ENCODE results near the gene PLEKHA7.

DNA sequence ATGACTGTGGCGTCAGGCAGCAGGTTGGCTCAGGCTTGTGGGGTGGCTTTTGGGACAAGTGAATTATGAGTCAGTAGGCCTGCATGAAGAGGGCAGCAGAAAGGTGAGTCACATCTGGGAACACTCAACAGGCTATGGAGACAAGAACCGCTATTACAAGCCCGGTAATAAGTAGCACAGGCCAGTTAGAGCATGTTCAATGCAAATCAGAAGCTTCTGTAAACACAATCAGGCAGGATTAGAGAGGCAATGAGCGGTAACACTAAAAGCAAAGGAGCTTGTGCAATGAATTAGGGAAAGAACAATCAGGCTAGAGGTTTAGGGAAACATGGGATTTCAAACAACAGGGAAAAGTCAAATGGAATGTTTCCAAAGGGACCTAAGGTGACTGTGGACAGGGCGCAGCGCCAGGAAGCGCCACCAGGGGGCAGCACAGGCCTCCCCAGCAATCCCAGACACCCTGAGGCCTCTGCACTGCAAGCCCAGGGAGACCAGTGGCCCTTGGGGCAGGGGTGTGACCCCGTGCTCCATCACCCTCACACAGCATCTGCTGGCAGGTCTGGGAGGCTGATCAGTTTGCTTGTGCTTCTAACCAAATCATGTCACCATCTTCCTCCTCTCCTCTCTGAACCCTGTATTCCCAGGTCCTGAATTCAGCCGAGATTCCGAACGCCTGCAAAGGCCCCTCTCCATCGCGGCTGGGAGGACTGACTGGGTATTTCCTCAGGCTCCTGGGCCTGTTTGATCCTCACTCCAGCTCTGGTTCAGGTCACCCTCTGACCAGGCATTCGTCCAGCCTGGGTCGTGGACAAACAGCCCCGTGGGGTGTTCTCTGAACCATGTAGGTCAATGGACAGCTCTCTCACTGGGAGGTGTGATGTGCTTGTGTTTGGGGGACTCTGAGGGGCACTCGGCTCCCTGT is 225.8 kb downstream of the PLEKHA7 start:
- TF ChIP-seq POLR2A (IDR thresholded peaks at IDR 0.05; ENCODE audit: borderline replicate concordance, extremely low read depth, insufficient read depth, insufficient read length) = no peak
- TF ChIP-seq SIN3A (IDR thresholded peaks at IDR 0.05; ENCODE audit: low read depth) = no peak
- TF ChIP-seq POLR2AphosphoS5 (IDR thresholded peaks at IDR 0.05; ENCODE audit: low read depth, low read length) = no peak
- TF ChIP-seq, protein P1, sequence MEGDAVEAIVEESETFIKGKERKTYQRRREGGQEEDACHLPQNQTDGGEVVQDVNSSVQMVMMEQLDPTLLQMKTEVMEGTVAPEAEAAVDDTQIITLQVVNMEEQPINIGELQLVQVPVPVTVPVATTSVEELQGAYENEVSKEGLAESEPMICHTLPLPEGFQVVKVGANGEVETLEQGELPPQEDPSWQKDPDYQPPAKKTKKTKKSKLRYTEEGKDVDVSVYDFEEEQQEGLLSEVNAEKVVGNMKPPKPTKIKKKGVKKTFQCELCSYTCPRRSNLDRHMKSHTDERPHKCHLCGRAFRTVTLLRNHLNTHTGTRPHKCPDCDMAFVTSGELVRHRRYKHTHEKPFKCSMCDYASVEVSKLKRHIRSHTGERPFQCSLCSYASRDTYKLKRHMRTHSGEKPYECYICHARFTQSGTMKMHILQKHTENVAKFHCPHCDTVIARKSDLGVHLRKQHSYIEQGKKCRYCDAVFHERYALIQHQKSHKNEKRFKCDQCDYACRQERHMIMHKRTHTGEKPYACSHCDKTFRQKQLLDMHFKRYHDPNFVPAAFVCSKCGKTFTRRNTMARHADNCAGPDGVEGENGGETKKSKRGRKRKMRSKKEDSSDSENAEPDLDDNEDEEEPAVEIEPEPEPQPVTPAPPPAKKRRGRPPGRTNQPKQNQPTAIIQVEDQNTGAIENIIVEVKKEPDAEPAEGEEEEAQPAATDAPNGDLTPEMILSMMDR (IDR thresholded peaks at IDR 0.05 in 2 of 3, conservative IDR thresholded peaks at IDR 0.05 in 1 of 3; ENCODE audit: borderline replicate concordance in 1 of 3, insufficient read depth in 1 of 3, low read depth in 2 of 3, low read length in 2 of 3) = peak; percentile 72 to 99 (median 98)
- TF ChIP-seq RAD21 (IDR thresholded peaks at IDR 0.05; ENCODE audit: low read depth) = peak; percentile 81
- TF ChIP-seq EZH2phosphoT487 (IDR thresholded peaks at IDR 0.05; ENCODE audit: borderline replicate concordance) = no peak
- TF ChIP-seq ZNF274 (IDR thresholded peaks at IDR 0.05; ENCODE audit: low read depth, low read length) = no peak
- TF ChIP-seq, protein P2, sequence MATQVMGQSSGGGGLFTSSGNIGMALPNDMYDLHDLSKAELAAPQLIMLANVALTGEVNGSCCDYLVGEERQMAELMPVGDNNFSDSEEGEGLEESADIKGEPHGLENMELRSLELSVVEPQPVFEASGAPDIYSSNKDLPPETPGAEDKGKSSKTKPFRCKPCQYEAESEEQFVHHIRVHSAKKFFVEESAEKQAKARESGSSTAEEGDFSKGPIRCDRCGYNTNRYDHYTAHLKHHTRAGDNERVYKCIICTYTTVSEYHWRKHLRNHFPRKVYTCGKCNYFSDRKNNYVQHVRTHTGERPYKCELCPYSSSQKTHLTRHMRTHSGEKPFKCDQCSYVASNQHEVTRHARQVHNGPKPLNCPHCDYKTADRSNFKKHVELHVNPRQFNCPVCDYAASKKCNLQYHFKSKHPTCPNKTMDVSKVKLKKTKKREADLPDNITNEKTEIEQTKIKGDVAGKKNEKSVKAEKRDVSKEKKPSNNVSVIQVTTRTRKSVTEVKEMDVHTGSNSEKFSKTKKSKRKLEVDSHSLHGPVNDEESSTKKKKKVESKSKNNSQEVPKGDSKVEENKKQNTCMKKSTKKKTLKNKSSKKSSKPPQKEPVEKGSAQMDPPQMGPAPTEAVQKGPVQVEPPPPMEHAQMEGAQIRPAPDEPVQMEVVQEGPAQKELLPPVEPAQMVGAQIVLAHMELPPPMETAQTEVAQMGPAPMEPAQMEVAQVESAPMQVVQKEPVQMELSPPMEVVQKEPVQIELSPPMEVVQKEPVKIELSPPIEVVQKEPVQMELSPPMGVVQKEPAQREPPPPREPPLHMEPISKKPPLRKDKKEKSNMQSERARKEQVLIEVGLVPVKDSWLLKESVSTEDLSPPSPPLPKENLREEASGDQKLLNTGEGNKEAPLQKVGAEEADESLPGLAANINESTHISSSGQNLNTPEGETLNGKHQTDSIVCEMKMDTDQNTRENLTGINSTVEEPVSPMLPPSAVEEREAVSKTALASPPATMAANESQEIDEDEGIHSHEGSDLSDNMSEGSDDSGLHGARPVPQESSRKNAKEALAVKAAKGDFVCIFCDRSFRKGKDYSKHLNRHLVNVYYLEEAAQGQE (IDR thresholded peaks at IDR 0.05; ENCODE audit: low read depth) = no peak
- no peak for TF ChIP-seq EZH2 (IDR thresholded peaks at IDR 0.05)
